Subcutaneous adipose tissue (tissue), 4 donors: Measurements from ENCODE around the gene IL1R2. TPM values are rescaled to one million over a fixed set of nuclear protein-coding genes. Genes with fewer than 3 reads are reported as not detected.

ENCODE experiments used
- total RNA-seq, 4 donors: library from RNA; depleted of rRNA; stranded (reverse); fragments of >200 nt; gene quantifications; one replicate each; pipeline ENCODE4 v1.1.0, GENCODE V29; 2016
- TF ChIP-seq, protein P1 (sequence below): fragments of 450-650 bp; IDR thresholded peaks from one replicate; pipeline ENCODE4 v1.5.1; 2016; ENCODE audit warnings: low read depth, mild to moderate bottlenecking, control low read depth, antibody characterized with exemption, moderate library complexity

The IL1R2 gene
- total RNA-seq, 4 donors from 2014 or later: 8.3 to 27.1 (median 17.2) TPM

DNA sequence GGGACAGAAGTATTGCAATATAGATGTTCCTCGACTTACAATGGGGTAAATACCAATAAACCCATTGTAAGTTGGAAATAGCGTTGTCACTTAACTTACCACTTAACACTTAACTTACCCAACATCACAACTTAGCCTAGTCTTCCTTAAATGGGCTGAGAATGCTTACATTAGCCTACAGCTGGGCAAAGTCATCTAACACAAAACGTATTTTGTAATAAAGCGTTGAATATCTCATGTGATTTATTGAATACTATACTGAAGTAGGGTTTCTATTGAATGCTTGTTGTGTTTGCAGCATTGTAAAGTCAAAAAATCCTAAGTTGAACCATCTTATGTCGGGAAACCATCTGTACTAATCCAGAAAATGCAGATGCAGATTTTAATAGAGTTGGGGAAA, 23.6 kb downstream of the IL1R2 start:
- TF ChIP-seq, protein P1, sequence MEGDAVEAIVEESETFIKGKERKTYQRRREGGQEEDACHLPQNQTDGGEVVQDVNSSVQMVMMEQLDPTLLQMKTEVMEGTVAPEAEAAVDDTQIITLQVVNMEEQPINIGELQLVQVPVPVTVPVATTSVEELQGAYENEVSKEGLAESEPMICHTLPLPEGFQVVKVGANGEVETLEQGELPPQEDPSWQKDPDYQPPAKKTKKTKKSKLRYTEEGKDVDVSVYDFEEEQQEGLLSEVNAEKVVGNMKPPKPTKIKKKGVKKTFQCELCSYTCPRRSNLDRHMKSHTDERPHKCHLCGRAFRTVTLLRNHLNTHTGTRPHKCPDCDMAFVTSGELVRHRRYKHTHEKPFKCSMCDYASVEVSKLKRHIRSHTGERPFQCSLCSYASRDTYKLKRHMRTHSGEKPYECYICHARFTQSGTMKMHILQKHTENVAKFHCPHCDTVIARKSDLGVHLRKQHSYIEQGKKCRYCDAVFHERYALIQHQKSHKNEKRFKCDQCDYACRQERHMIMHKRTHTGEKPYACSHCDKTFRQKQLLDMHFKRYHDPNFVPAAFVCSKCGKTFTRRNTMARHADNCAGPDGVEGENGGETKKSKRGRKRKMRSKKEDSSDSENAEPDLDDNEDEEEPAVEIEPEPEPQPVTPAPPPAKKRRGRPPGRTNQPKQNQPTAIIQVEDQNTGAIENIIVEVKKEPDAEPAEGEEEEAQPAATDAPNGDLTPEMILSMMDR: no peak

DNA sequence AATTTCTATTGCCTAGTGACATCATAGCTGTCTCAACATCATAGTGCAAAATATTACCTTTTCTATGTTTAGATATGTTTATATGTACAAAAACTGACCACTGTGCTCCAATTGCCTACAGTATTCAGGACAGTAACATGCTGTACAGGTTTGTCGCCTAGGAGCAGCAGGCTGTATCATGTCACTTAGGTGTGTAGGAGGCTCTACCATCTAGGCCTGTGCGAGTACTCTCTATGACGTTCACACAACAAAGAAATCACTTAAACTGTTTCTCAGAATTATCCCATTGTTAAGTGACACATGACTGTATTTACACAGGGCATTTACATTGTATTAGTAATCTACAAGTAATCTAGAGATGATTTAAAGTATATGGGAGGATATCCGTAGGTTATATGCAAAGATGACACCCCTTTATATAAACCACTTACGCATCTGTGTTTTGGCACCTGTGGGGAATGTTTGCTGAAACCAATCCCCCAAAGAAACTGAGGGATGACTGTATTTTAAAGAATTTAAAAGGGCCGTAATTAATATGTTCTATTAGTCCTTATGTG, 24.7 kb downstream of the IL1R2 start:
- TF ChIP-seq, protein P1: no peak

DNA sequence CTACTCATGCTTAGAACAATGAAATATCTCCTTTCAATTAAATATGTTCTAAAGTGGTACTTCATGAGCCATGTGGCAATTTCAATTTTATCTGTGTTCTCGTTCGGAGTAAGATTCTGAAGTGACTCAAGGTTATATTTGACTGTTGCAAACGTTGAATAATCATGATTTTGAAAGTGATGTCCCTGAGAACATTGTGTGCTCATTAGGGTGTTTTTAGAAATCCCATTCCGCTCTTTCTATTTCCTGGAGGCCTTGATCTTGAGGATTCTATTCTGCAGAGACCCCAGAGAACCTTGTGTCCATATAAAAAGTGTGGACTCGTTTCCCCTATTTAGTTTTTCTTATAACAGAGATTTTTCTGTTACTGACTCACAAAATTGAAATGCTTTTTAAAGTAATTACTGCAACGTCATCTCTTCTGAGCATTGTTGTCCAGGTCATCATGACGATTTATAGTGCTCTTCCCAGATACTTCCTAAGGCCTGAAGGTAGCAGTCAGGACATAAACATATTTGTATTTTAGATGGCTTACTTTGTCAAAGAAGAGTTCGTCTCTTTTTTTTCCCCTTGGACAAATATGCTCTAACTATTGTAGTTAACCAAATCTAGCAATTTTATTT, 27.2 kb downstream of the IL1R2 start:
- TF ChIP-seq, protein P1: no peak

DNA sequence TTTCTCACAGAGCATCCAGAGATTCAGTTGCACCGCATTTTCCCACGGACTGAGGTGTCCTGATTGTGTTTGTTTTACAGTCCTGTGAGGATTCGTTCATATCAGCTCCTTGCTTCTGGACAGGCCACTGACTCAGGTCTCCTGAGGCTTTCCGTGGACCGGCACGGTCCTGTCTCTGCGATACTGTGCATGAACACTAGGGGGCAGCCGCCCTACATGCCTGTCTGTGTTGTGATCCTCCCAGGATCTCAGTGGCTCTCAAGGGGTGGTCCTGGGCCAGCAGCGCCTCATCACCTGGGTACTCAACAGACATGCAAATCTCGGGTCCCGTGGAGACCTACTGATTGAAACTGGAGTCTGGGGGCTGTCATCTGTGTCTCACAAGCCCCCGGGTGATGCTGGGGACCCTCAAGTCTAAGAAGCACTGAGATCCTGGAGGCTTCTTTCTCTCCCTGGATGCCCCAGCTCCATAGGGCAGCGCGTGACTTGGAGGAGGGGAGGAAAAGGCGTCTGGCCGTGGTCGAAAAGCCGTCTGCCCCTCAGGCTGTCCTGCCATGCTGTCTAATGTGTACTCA, 28.9 kb downstream of the IL1R2 start:
- TF ChIP-seq, protein P1: no peak

DNA sequence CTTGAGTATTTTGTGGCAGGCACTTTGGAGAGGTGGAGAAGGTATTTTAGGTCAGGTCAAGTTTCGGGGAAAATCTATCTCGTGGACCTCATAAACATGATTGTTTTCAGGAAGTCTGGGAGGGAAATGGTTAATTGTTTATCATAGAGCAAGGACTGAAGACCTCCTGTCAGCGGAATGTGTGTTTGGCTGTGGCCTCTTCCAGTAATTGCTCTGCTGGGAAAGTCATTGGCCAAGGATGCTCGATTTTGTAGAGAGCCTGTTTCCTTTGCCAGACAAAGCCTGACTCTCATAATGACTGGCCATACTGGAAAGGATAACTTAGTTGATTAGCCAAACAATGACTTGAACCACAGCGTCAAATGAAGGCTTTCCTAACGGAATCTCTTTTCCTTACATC, 30.0 kb downstream of the IL1R2 start:
- TF ChIP-seq, protein P1: no peak

DNA sequence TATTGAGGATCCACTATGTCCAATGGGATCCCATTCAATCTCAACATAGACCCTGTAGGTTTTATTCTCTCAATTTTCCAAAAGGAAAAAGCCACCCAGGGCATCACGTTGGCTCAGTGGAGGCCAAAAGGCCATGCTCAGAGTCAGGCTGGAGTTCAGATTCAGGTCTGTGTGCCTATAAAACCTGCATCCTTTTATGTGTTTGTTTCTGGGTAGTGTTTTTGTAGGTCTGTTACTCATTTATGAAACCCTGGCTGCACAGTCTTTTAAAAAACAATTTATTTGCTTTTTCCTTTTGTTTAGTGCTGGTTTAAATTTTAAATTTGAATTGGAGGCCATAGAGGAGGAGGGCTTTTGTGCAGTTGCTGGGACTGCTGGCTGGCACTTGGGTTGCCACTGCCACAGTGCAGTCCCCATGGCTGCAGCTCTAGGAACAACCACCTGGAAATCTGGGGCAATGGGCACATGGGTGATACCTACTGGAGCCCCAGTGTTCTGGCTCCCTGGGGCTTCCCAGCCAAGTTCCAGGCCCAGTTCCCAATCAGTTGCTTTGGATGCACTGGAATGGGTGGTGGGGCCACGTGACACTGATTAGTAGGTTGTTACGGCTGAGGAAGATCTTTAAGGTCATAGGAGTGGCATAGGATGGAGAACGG, 31.3 kb downstream of the IL1R2 start:
- TF ChIP-seq, protein P1: no peak

DNA sequence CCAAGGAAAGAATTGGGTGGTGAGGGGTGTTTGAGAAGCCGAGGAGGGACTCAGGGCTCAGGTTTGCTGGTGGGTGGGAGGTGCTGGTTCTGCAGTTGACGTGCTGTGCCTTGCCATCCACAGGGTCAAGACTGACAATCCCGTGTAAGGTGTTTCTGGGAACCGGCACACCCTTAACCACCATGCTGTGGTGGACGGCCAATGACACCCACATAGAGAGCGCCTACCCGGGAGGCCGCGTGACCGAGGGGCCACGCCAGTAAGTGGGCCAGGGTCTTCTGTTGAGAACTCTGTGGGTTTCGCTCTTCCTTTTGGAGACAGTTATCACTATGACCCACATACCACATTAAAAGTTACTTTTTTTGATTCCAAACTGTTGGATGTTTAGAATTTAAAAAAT, 32.6 kb downstream of the IL1R2 start:
- TF ChIP-seq, protein P1: no peak
